ENCODE data around the gene ALKBH7.

- TF ChIP-seq EZH2 (IDR thresholded peaks at IDR 0.05; ENCODE audit: insufficient read depth, poor library complexity, severe bottlenecking) (no peak), EZH2phosphoT487 (IDR thresholded peaks at IDR 0.05; ENCODE audit: insufficient read depth, low read depth) (no peak)
Measured at GRCh38 chr19:6372594-6373095, at the start of gene ALKBH7.
